Colonic mucosa (tissue), 2 donors: Measurements from ENCODE around the gene IGFBP1. TPM values are rescaled to one million over a fixed set of nuclear protein-coding genes. Genes with fewer than 3 reads are reported as not detected.

Experiments
- total RNA-seq, 2 donors: library from RNA; stranded (reverse); fragmentation: NEBNext Ultra II Directional in 1 of 2; extraction: Animal tissue kit (Norgen Biotek cat#: 25700) in 1 of 2; gene quantifications; one replicate each; pipeline ENCODE4 v1.2.1, GENCODE V29; 2021
- donor health status: DM: no; HTN: no; CAD: no.
- donor health status: DM: no; HTN: no; CAD: no.

IGFBP1 gene
- total RNA-seq, 2 donors from 2014 or later: 0.49 TPM; not detected in 1

Other genes starting within 250 kb of the IGFBP1 start
- gene CCDC201, start 15.4 kb upstream of the IGFBP1 start, total RNA-seq: not detected
- 10 to 100 TPM; 23.2 to 36.9 TPM for gene IGFBP3, start 32.8 kb downstream of the IGFBP1 start, total RNA-seq